Stimulated activated CD4-positive, alpha-beta T cell treated with anti-CD3 and anti-CD28 coated beads, TNF-alpha, amount 100 ng/mL, for 48 hours (primary cell): Measurements from ENCODE around the gene ITGA5.

Experiments
- DNase-seq, 3 donors: peaks; one replicate each; pipeline ENCODE4 v3.0.0-alpha.2; 2020; ENCODE audit warnings: low read depth in 3 of 3

The ITGA5 gene

GRCh38 chr12:54389134-54389508 is 29.9 kb downstream of the ITGA5 start:
- no peak for DNase-seq

GRCh38 chr12:54388237-54389133 is 30.6 kb downstream of the ITGA5 start:
- DNase-seq = no peak

- no peak for DNase-seq
Observed at GRCh38 chr12:54387114-54387467, 32.0 kb downstream of the ITGA5 start.

- no peak for DNase-seq
Observed at GRCh38 chr12:54386403-54387113, 32.5 kb downstream of the ITGA5 start.

- no peak for DNase-seq
Observed at GRCh38 chr12:54385251-54385914, 33.7 kb downstream of the ITGA5 start.

- no peak for DNase-seq
Observed at GRCh38 chr12:54384591-54385041, 34.5 kb downstream of the ITGA5 start, which contains the start of gene ZNF385A. ZNF385A (minus strand) TSS chr12:54384733; CDS start chr12:54384514, 219 bp downstream.

- DNase-seq = peak in 1 of 3 donors; percentile 43
Observed at GRCh38 chr12:54383041-54383609, 35.9 kb downstream of the ITGA5 start.

- DNase-seq = no peak
Observed at GRCh38 chr12:54381136-54381535, 37.9 kb downstream of the ITGA5 start.

GRCh38 chr12:54379398-54380201 is 39.5 kb downstream of the ITGA5 start:
- DNase-seq = peak; percentile 81 to 95 (median 81)

GRCh38 chr12:54378796-54379397 is 40.2 kb downstream of the ITGA5 start:
- DNase-seq = no peak

- DNase-seq = no peak
Observed at GRCh38 chr12:54377797-54378515, 41.1 kb downstream of the ITGA5 start.

GRCh38 chr12:54377007-54377406 is 42.1 kb downstream of the ITGA5 start:
- DNase-seq = no peak

- no peak for DNase-seq
Observed at GRCh38 chr12:54376596-54376995, 42.5 kb downstream of the ITGA5 start.

- no peak for DNase-seq
Observed at GRCh38 chr12:54375259-54375579, 43.8 kb downstream of the ITGA5 start.

- no peak for DNase-seq
Observed at GRCh38 chr12:54374562-54375258, 44.4 kb downstream of the ITGA5 start.

GRCh38 chr12:54373649-54374561 is 45.2 kb downstream of the ITGA5 start:
- no peak for DNase-seq

- no peak for DNase-seq
Observed at GRCh38 chr12:54372113-54372806, 46.8 kb downstream of the ITGA5 start.
